HEK293T (cell line): ENCODE results near the gene VSTM4.

ENCODE experiments used
- CTCF ChIA-PET: fragments of 350-600 bp; formaldehyde crosslinking; extraction: SDS; loops from one replicate; lab custom pipeline; 2021; ENCODE audit warnings: antibody characterized with exemption, inconsistent platforms; lab: Yijun Ruan, JAX
- POLR2A ChIA-PET: fragments of 350-600 bp; formaldehyde crosslinking; extraction: SDS; loops from one replicate; lab custom pipeline; 2020; ENCODE audit warnings: antibody characterized with exemption, inconsistent platforms; lab: Yijun Ruan, JAX
- DNase-seq: peaks from one replicate; pipeline ENCODE4 v3.0.0; 2012; ENCODE audit warnings: mixed read lengths; ENCODE audit errors: extremely low spot score
- ARNT ChIP-seq: fragments of 450-650 bp; IDR thresholded peaks from 2 replicates; pipeline ENCODE4 v1.6.1; 2017; ENCODE audit warnings: mild to moderate bottlenecking
- BHLHE40 ChIP-seq: fragments of 450-650 bp; IDR thresholded peaks from 2 replicates; pipeline ENCODE4 v1.6.1; 2016; ENCODE audit warnings: mild to moderate bottlenecking, moderate library complexity, borderline replicate concordance
- CTBP1 ChIP-seq: fragments of 450-650 bp; IDR thresholded peaks from 2 replicates; pipeline ENCODE4 v1.6.1; 2016; ENCODE audit warnings: borderline replicate concordance
- ELF4 ChIP-seq: fragments of 450-650 bp; IDR thresholded peaks from 2 replicates; pipeline ENCODE4 v1.6.1; 2017; ENCODE audit warnings: antibody characterized with exemption
- FOXA1 ChIP-seq: fragments of 450-650 bp; IDR thresholded peaks from 2 replicates; pipeline ENCODE4 v1.6.1; 2016; ENCODE audit warnings: mild to moderate bottlenecking
- FOXK2 ChIP-seq: fragments of 450-650 bp; IDR thresholded peaks from 2 replicates; pipeline ENCODE4 v1.6.1; 2016; ENCODE audit warnings: mild to moderate bottlenecking
- FOXM1 ChIP-seq: fragments of 450-650 bp; IDR thresholded peaks from 2 replicates; pipeline ENCODE4 v1.6.1; 2017; ENCODE audit warnings: mild to moderate bottlenecking, borderline replicate concordance
- HDGF ChIP-seq: fragments of 450-650 bp; IDR thresholded peaks from 2 replicates; pipeline ENCODE4 v1.6.1; 2017; ENCODE audit warnings: antibody characterized with exemption, borderline replicate concordance
- L3MBTL2 ChIP-seq: fragments of 450-650 bp; conservative IDR thresholded peaks from 2 replicates; pipeline ENCODE4 v1.6.1; 2016; ENCODE audit warnings: mild to moderate bottlenecking
- LEF1 ChIP-seq: fragments of 450-650 bp; IDR thresholded peaks from 2 replicates; pipeline ENCODE4 v1.6.1; 2017; ENCODE audit warnings: mild to moderate bottlenecking, borderline replicate concordance
- NFRKB ChIP-seq: fragments of 450-650 bp; IDR thresholded peaks from 2 replicates; pipeline ENCODE4 v1.6.1; 2016; ENCODE audit warnings: mild to moderate bottlenecking, moderate library complexity
- SP1 ChIP-seq: fragments of 450-650 bp; IDR thresholded peaks from 2 replicates; pipeline ENCODE4 v1.6.1; 2017
- SUZ12 ChIP-seq: fragments of 450-650 bp; IDR thresholded peaks from 2 replicates; pipeline ENCODE4 v1.6.1; 2016; ENCODE audit warnings: mild to moderate bottlenecking
- TARDBP ChIP-seq: fragments of 450-650 bp; IDR thresholded peaks from 2 replicates; pipeline ENCODE4 v1.6.1; 2016
- ZNF384 ChIP-seq: fragments of 450-650 bp; IDR thresholded peaks from 2 replicates; pipeline ENCODE4 v1.6.1; 2016
- TF ChIP-seq, protein P1 (sequence below): fragments of 450-650 bp; IDR thresholded peaks from 2 replicates; pipeline ENCODE4 v1.6.1; 2016

The VSTM4 gene

DNA sequence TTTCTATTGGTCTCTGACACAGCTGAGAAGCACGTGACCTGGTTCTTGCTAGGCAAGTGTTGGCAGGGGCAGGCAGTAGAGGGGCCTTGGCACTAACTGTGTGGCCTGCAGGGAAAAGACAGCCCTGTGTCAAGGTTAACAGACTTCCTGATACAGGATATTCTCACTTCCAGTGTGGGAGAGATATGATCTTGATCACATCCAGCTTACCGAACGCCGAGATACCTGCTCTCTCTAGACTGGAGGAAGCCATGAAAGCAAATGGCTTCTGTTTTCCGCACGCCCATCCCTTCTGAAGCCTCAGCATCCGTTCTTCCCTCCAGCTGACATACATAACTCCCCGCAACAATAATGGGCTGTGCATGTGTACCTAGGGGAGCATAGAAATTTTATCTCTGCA lies 79.4 kb downstream of the VSTM4 start:
- TF ChIP-seq ZNF384 (no peak), ELF4 (no peak), SP1 (no peak), L3MBTL2 (no peak), FOXM1 (no peak)
- TF ChIP-seq, protein P1, sequence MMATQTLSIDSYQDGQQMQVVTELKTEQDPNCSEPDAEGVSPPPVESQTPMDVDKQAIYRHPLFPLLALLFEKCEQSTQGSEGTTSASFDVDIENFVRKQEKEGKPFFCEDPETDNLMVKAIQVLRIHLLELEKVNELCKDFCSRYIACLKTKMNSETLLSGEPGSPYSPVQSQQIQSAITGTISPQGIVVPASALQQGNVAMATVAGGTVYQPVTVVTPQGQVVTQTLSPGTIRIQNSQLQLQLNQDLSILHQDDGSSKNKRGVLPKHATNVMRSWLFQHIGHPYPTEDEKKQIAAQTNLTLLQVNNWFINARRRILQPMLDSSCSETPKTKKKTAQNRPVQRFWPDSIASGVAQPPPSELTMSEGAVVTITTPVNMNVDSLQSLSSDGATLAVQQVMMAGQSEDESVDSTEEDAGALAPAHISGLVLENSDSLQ = no peak
- no peak for DNase-seq
- CTCF ChIA-PET = no interaction called here
- POLR2A ChIA-PET = no interaction called here

DNA sequence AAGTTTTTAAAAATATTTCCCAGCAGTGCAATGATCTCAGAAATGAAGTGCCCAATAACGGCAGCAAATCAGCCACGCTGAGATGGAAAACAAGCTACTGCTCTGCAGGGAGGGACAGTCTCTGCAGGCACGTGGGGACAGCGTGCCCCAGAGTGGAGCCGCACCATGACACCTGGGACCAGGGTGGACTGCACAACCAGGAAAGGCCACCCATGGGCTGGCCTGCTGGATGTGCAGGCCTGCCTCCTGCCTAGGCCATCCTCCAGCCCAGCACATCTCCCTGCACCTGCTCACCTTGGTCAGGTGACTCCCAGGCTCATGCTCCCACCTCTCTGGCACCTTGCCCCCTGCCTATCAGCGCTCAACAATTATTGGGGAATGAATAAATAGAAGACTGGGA lies 80.4 kb downstream of the VSTM4 start:
- ChIA-PET CTCF (no interaction called here), POLR2A (no interaction called here)
- no peak for TF ChIP-seq FOXA1
- no peak for TF ChIP-seq ELF4
- no peak for TF ChIP-seq BHLHE40
- no peak for TF ChIP-seq FOXK2
- no peak for TF ChIP-seq LEF1
- no peak for TF ChIP-seq L3MBTL2
- no peak for TF ChIP-seq NFRKB
- TF ChIP-seq, protein P1 = no peak
- no peak for TF ChIP-seq ZNF384
- no peak for TF ChIP-seq SUZ12
- no peak for DNase-seq

DNA sequence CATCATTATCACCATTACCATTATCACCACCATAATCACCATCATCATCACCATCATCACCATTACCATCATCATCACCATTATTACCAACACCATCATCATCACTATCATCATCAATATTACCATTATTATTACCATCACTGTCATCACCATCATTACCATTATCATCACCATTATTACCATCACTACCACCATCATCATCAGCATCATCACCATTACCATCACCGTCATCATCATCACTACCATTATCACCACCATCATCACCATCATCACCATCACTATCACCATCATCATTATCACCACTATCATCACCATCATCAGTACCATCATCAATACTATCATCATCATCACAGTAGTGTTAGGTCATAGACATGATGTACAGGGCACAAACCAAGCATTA lies 81.4 kb downstream of the VSTM4 start:
- POLR2A ChIA-PET = no interaction called here
- no peak for DNase-seq
- CTCF ChIA-PET = no interaction called here
- no peak for TF ChIP-seq FOXK2
- 0 out of 2 replicates have a peak, but pooled peaks have one; percentile 23 for TF ChIP-seq SUZ12
- TF ChIP-seq BHLHE40 = no peak
- no peak for TF ChIP-seq ZNF384

DNA sequence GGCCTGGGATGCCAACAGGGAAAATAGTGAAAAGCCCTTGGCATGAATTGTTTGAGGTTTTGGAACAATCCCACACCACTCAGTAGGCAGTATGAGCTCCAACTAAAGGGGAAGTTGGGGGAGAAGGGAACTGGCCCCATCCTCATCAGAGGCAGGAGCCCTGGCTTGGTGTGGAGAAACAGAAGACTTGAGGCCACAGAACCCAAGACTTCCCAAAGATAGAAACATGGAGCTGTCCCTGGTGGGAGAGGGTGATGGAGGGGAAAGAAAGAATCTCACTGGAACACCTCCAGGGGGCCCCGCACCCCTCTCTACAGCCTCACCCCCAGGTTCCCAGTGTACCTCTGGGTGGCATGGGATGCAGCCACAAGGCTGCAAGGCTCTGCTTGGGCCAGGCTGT lies 85.7 kb downstream of the VSTM4 start:
- CTCF ChIA-PET = no interaction called here
- POLR2A ChIA-PET = no interaction called here
- TF ChIP-seq CTBP1 = no peak
- no peak for TF ChIP-seq FOXM1
- TF ChIP-seq FOXK2 = no peak
- TF ChIP-seq ZNF384 = no peak
- TF ChIP-seq SP1 = no peak
- no peak for TF ChIP-seq L3MBTL2
- no peak for TF ChIP-seq ELF4
- TF ChIP-seq NFRKB = no peak
- TF ChIP-seq FOXA1 = no peak
- no peak for TF ChIP-seq BHLHE40
- TF ChIP-seq HDGF = no peak
- no peak for TF ChIP-seq ARNT
- no peak for DNase-seq

DNA sequence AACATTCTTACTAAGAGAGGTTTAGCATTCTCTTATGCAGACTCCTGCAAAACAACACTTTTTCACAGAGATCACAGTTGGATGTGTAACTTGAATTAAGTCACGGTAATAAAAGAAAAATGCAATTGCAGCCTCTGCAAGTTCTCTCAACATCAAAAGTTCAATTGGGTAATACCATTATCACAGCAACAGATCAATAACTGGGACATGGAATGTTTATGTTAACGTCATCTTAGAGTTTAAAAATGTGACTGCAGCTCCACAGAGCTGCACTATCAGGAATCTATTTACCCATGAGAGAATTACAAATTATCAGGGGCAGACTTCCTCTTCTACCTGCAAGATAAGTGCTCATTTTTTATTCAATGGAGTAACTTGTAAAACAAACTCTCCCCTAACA lies 86.7 kb downstream of the VSTM4 start:
- TF ChIP-seq L3MBTL2 = no peak
- no peak for TF ChIP-seq TARDBP
- no peak for TF ChIP-seq BHLHE40
- no peak for TF ChIP-seq FOXA1
- no peak for TF ChIP-seq CTBP1
- no peak for TF ChIP-seq ELF4
- no peak for TF ChIP-seq SP1
- no peak for TF ChIP-seq NFRKB
- no peak for TF ChIP-seq FOXM1
- no peak for TF ChIP-seq LEF1
- TF ChIP-seq, protein P1 = no peak
- no peak for TF ChIP-seq HDGF
- TF ChIP-seq FOXK2 = no peak
- TF ChIP-seq ZNF384 = no peak
- DNase-seq = no peak
- CTCF ChIA-PET = no interaction called here
- POLR2A ChIA-PET = no interaction called here

DNA sequence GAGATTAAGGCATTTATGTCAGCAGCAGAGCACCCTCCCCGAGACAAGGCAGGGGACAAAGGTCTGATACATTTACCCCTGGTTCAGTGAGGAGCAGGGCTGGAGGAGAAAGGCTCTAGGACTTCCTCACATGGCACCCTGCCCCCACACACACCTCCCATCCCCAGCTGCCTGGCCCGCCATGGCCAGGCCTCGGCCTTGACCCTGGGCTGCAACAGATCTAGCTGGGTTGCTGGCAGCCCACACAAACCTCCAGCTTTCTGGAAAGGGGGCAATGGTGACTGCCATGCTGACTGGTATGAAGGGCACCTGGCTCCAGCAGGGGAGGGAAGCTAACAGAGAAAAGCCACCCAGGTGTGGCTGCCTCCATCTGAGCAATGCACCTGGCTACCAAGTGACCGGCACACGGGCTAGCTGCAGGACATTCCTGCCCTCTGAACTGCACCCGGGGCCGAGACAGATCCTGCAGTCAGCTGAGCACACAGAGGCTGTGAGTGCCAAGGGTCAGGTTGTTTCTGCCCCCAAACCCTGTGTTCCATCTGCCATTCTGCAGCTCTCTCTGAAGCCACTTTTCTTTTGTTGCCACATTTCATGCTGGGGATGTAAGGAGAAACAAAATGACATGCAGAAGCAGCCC lies 89.9 kb downstream of the VSTM4 start:
- no peak for DNase-seq
- TF ChIP-seq ZNF384 (no peak), BHLHE40 (no peak), FOXA1 (no peak), HDGF (no peak), ELF4 (no peak), NFRKB (no peak), SP1 (no peak), SUZ12 (no peak), CTBP1 (no peak), FOXM1 (no peak), FOXK2 (no peak), TARDBP (no peak), L3MBTL2 (no peak), LEF1 (no peak), ARNT (no peak)
- TF ChIP-seq, protein P1 = no peak
- POLR2A ChIA-PET = no interaction called here
- CTCF ChIA-PET = no interaction called here
